ENCODE data around the gene NCF2.

NCF2 gene

DNA sequence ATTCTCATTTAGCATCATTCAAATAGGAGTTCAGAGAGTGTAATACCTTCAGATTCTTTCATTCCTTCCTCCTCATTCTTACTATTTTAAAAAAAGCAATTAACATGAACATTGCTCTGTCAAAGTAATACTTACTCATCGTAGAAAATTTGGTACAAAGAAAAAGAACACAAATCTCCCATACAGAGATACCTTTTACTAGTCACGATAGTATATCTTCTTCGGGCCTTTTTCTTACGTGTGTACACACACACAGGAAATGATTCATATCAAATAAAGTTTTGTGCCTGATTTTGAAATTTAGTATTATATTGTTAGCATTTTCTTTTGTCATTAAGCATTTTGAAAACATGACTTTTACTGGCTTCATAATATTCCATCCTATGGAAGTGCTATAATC lies 52.9 kb downstream of the NCF2 start:
- H3K36me3 ChIP-seq (ENCODE audit: control insufficient read depth in 1 of 2, insufficient read depth in 2 of 2, low read length in 2 of 2): peaks cover 12 to 24% of the 10 kb centered on the region in 2 experiments
- H2AFZ ChIP-seq (ENCODE audit: insufficient read depth, low read length, poor library complexity): no peak overlapping the region
- H2BK12ac ChIP-seq (ENCODE audit: low read length): no peak overlapping the region
- no peaks in the 10 kb centered on the region for H3K9me3 ChIP-seq (ENCODE audit: insufficient read depth, low read depth, low read length)
- H2AK5ac ChIP-seq (ENCODE audit: low read length): no peak overlapping the region
- no peaks in the 10 kb centered on the region for H3K4me1 ChIP-seq (ENCODE audit: control insufficient read depth in 1 of 2, insufficient read depth in 2 of 2, low read length in 2 of 2)
- no peak overlapping the region for H3K4me2 ChIP-seq (ENCODE audit: low read length)
- H3K4me3 ChIP-seq (ENCODE audit: low read depth, low read length): no peak overlapping the region
- no peak overlapping the region for H4K12ac ChIP-seq (ENCODE audit: low read depth, low read length)
- DNase-seq: no peak
- no peaks in the 10 kb centered on the region for H3K79me1 ChIP-seq (ENCODE audit: low read length)
- H2BK5ac ChIP-seq (ENCODE audit: low read depth, low read length, poor library complexity): no peak overlapping the region
- no peak overlapping the region for H3K27ac ChIP-seq (ENCODE audit: low read depth, low read length)
- H4K91ac ChIP-seq (ENCODE audit: low read depth, low read length): no peak overlapping the region
- H4K8ac ChIP-seq (ENCODE audit: low read depth, low read length): no peak overlapping the region
- no peaks in the 10 kb centered on the region for H3K79me2 ChIP-seq (ENCODE audit: control insufficient read depth, insufficient read depth, low read length, poor library complexity)
- no peak overlapping the region for H3K9ac ChIP-seq (ENCODE audit: low read length)
- no peak overlapping the region for H3K14ac ChIP-seq (ENCODE audit: low read length)
- H2BK120ac ChIP-seq (ENCODE audit: insufficient read depth, low read length, poor library complexity): no peak overlapping the region
- H3K18ac ChIP-seq (ENCODE audit: low read length): no peak overlapping the region
- no CpG with 5 or more reads among the region's 4 CpGs for WGBS (ENCODE audit: extremely low coverage, insufficient coverage, insufficient read length)
- no peak overlapping the region for H3K23ac ChIP-seq (ENCODE audit: low read length)
- no peak overlapping the region for H3K4ac ChIP-seq (ENCODE audit: low read depth, low read length)
- no peaks in the 10 kb centered on the region for H3K27me3 ChIP-seq (ENCODE audit: insufficient read depth, low read length)

DNA sequence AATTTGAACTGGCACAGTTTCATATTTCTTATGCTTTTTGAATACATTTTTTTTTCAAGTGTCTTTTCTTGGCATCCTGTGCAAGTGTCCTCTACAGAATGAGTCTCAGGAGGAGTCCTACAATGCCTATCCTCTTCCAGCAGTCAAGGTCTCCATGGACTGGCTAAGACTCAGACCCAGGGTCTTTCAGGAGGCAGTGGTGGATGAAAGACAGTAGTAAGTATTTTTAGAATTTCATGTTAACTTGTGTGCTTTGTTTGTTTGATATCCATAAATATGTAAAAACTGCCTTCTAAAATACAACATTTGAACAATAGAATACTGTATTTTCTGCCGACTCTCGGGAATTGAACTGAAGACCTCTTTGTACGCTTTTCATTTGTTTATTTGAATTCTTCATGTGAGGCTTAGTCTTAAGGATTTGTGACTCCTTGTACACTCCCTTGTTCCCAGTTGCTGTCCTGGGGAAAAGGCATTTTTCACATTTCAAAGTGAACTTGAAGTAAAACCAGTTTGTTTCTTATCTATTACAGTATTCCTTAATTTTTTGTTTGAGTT lies 56.6 kb downstream of the NCF2 start:
- Histone ChIP-seq H3K9ac (ENCODE audit: low read length) (no peak overlapping the region), H4K12ac (ENCODE audit: low read depth, low read length) (no peak overlapping the region), H3K4ac (ENCODE audit: low read depth, low read length) (no peak overlapping the region), H2BK12ac (ENCODE audit: low read length) (no peak overlapping the region), H4K91ac (ENCODE audit: low read depth, low read length) (no peak overlapping the region), H3K36me3 (ENCODE audit: control insufficient read depth in 1 of 2, insufficient read depth in 2 of 2, low read length in 2 of 2) (peaks cover 5 to 13% of the 10 kb centered on the region in 2 experiments), H3K79me2 (ENCODE audit: control insufficient read depth, insufficient read depth, low read length, poor library complexity) (no peaks in the 10 kb centered on the region), H2AK5ac (ENCODE audit: low read length) (no peak overlapping the region), H3K9me3 (ENCODE audit: insufficient read depth, low read depth, low read length) (no peaks in the 10 kb centered on the region), H3K4me2 (ENCODE audit: low read length) (no peak overlapping the region), H3K27ac (ENCODE audit: low read depth, low read length) (no peak overlapping the region), H3K79me1 (ENCODE audit: low read length) (no peaks in the 10 kb centered on the region), H3K27me3 (ENCODE audit: insufficient read depth, low read length) (no peaks in the 10 kb centered on the region), H2BK5ac (ENCODE audit: low read depth, low read length, poor library complexity) (no peak overlapping the region), H3K18ac (ENCODE audit: low read length) (no peak overlapping the region), H3K4me3 (ENCODE audit: low read depth, low read length) (no peak overlapping the region), H2AFZ (ENCODE audit: insufficient read depth, low read length, poor library complexity) (no peak overlapping the region), H3K23ac (ENCODE audit: low read length) (no peak overlapping the region), H4K8ac (ENCODE audit: low read depth, low read length) (no peak overlapping the region), H3K14ac (ENCODE audit: low read length) (no peak overlapping the region), H3K4me1 (ENCODE audit: control insufficient read depth in 1 of 2, insufficient read depth in 2 of 2, low read length in 2 of 2) (no peaks in the 10 kb centered on the region), H2BK120ac (ENCODE audit: insufficient read depth, low read length, poor library complexity) (no peak overlapping the region)
- no CpG with 5 or more reads among the region's 3 CpGs for WGBS (ENCODE audit: extremely low coverage, insufficient coverage, insufficient read length)
- DNase-seq: no peak

DNA sequence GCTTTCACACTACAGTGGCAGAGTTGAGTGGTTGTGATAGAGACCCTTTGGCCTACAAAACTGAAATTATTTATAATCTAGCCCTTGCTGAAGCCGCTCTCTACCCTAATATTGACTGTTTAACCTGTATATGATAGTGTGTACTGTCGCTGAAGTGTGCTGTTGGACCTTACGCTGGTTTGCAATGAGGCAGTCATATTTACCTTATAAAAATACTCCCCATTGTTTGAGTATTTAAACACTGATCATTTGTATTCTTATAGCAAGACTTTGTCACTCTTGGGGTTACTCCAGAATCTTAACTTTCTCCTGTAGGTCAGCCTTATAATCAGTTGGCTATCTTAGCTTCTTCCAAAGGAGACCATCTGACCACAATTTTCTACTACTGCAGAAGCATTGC lies 61.7 kb downstream of the NCF2 start:
- H3K4me1 ChIP-seq (ENCODE audit: control insufficient read depth in 1 of 2, insufficient read depth in 2 of 2, low read length in 2 of 2): no peaks in the 10 kb centered on the region
- H3K4ac ChIP-seq (ENCODE audit: low read depth, low read length): no peak overlapping the region
- H3K9ac ChIP-seq (ENCODE audit: low read length): no peak overlapping the region
- no peak overlapping the region for H2BK5ac ChIP-seq (ENCODE audit: low read depth, low read length, poor library complexity)
- H4K91ac ChIP-seq (ENCODE audit: low read depth, low read length): no peak overlapping the region
- H3K18ac ChIP-seq (ENCODE audit: low read length): no peak overlapping the region
- H2BK120ac ChIP-seq (ENCODE audit: insufficient read depth, low read length, poor library complexity): no peak overlapping the region
- H3K79me2 ChIP-seq (ENCODE audit: control insufficient read depth, insufficient read depth, low read length, poor library complexity): no peaks in the 10 kb centered on the region
- no peak overlapping the region for H3K14ac ChIP-seq (ENCODE audit: low read length)
- H3K27me3 ChIP-seq (ENCODE audit: insufficient read depth, low read length): no peaks in the 10 kb centered on the region
- no peak overlapping the region for H4K8ac ChIP-seq (ENCODE audit: low read depth, low read length)
- no peaks in the 10 kb centered on the region for H3K79me1 ChIP-seq (ENCODE audit: low read length)
- no peak overlapping the region for H3K4me2 ChIP-seq (ENCODE audit: low read length)
- no CpG with 5 or more reads among the region's 3 CpGs for WGBS (ENCODE audit: extremely low coverage, insufficient coverage, insufficient read length)
- no peak overlapping the region for H3K4me3 ChIP-seq (ENCODE audit: low read depth, low read length)
- no peak overlapping the region for H2AK5ac ChIP-seq (ENCODE audit: low read length)
- no peak overlapping the region for H2AFZ ChIP-seq (ENCODE audit: insufficient read depth, low read length, poor library complexity)
- H2BK12ac ChIP-seq (ENCODE audit: low read length): no peak overlapping the region
- no peak overlapping the region for H4K12ac ChIP-seq (ENCODE audit: low read depth, low read length)
- DNase-seq: no peak
- no peaks in the 10 kb centered on the region for H3K9me3 ChIP-seq (ENCODE audit: insufficient read depth, low read depth, low read length)
- H3K23ac ChIP-seq (ENCODE audit: low read length): no peak overlapping the region
- H3K36me3 ChIP-seq (ENCODE audit: control insufficient read depth in 1 of 2, insufficient read depth in 2 of 2, low read length in 2 of 2): peaks cover 11 to 18% of the 10 kb centered on the region in 2 experiments
- no peak overlapping the region for H3K27ac ChIP-seq (ENCODE audit: low read depth, low read length)

DNA sequence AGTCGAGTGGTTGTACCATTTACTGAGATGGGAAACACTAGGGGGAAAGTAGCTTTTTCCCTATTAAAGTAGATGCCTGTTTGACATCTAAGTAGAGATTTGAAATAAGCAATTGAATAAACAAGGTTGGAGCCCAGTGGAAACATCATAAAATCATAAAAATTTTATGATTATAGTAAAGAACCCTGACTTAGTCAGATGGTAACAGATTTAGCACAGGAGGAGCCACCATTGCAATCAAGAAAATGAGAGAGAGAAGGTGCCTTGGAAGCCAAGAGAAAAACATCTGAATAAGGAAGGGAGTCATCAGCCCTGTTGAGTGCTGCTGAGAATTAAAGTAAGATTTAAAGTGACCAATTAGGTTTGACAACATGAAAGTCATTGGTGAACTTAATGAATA lies 68.2 kb downstream of the NCF2 start:
- H3K4me2 ChIP-seq (ENCODE audit: low read length): no peak overlapping the region
- H4K12ac ChIP-seq (ENCODE audit: low read depth, low read length): no peak overlapping the region
- no peak overlapping the region for H3K9ac ChIP-seq (ENCODE audit: low read length)
- H3K36me3 ChIP-seq (ENCODE audit: control insufficient read depth in 1 of 2, insufficient read depth in 2 of 2, low read length in 2 of 2): peaks cover 21 to 23% of the 10 kb centered on the region in 2 experiments
- H3K27me3 ChIP-seq (ENCODE audit: insufficient read depth, low read length): no peaks in the 10 kb centered on the region
- H3K27ac ChIP-seq (ENCODE audit: low read depth, low read length): no peak overlapping the region
- no peaks in the 10 kb centered on the region for H3K4me1 ChIP-seq (ENCODE audit: control insufficient read depth in 1 of 2, insufficient read depth in 2 of 2, low read length in 2 of 2)
- no peaks in the 10 kb centered on the region for H3K79me1 ChIP-seq (ENCODE audit: low read length)
- H2BK12ac ChIP-seq (ENCODE audit: low read length): no peak overlapping the region
- no peak overlapping the region for H3K14ac ChIP-seq (ENCODE audit: low read length)
- no peak overlapping the region for H3K23ac ChIP-seq (ENCODE audit: low read length)
- H2BK5ac ChIP-seq (ENCODE audit: low read depth, low read length, poor library complexity): no peak overlapping the region
- no peaks in the 10 kb centered on the region for H3K79me2 ChIP-seq (ENCODE audit: control insufficient read depth, insufficient read depth, low read length, poor library complexity)
- no peak overlapping the region for H3K4ac ChIP-seq (ENCODE audit: low read depth, low read length)
- H2BK120ac ChIP-seq (ENCODE audit: insufficient read depth, low read length, poor library complexity): no peak overlapping the region
- H2AK5ac ChIP-seq (ENCODE audit: low read length): no peak overlapping the region
- no peak for DNase-seq
- no peak overlapping the region for H2AFZ ChIP-seq (ENCODE audit: insufficient read depth, low read length, poor library complexity)
- no CpG with 5 or more reads among the region's 1 CpG for WGBS (ENCODE audit: extremely low coverage, insufficient coverage, insufficient read length)
- no peaks in the 10 kb centered on the region for H3K9me3 ChIP-seq (ENCODE audit: insufficient read depth, low read depth, low read length)
- no peak overlapping the region for H3K4me3 ChIP-seq (ENCODE audit: low read depth, low read length)
- H3K18ac ChIP-seq (ENCODE audit: low read length): no peak overlapping the region
- no peak overlapping the region for H4K8ac ChIP-seq (ENCODE audit: low read depth, low read length)
- no peak overlapping the region for H4K91ac ChIP-seq (ENCODE audit: low read depth, low read length)

Data from trophoblast cell (in vitro differentiated cells and primary cell).